HG02763 (cell line): ENCODE data around the gene LRRC47.

ENCODE experiments used
- ATAC-seq: cut with Tn5 transposase; IDR thresholded peaks from one replicate; pipeline ENCODE4 v1.9.1; 2021; ENCODE audit warnings: mild to moderate bottlenecking, moderate library complexity; ENCODE audit not compliant: unreplicated experiment

Gene LRRC47

DNA sequence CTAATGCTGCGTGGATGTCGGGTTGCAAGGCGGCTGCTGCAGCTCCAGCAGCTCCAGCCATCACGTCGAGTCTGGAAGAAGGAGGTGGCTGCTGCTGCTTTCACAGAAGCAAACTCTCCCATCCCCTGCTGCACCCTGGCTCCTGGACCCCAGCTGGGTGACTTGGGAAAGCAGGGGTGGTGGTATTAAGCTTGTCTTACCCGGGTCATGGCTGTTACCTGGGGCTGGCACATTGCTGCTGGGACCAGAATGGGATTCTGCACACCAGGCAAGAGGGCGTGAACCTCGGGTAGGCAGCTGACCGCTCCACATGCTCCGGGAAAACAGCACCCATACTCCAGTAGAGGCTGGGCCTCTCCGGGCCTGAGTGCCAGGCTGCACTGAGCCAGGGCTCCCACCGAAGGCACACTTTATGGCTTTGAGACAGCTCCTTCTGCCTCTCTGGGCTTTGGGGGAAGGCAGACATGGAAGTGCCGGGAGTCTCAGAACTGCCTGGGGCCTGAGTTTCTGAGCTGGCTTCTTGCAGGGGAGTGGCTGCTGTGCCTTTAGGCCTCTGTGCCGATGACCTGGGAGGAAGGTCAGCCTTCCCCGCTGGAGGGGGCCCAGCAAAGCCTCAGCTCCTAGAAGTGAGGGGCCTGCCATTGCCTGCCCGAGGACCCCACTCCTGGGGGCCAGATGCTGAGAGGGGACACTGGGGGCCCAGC, 22.6 kb downstream of the LRRC47 start:
- no peak for ATAC-seq

GRCh38 chr1:3772715-3773571, 23.4 kb downstream of the LRRC47 start, which contains the start of gene SMIM1:
Gene SMIM1, plus strand, starts transcription at chr1:3772749. Its CDS starts 2,625 bp downstream, at chr1:3775374.
- peak; percentile 8 for ATAC-seq

GRCh38 chr1:3772027-3772714, 24.1 kb downstream of the LRRC47 start:
- peak; percentile 49 for ATAC-seq

- ATAC-seq = no peak
Observed at GRCh38 chr1:3771108-3772026, 24.9 kb downstream of the LRRC47 start.

- ATAC-seq = no peak
Observed at GRCh38 chr1:3770047-3770765, 26.1 kb downstream of the LRRC47 start.

- no peak for ATAC-seq
Observed at GRCh38 chr1:3768811-3769390, 27.4 kb downstream of the LRRC47 start.

GRCh38 chr1:3767328-3767925, 28.9 kb downstream of the LRRC47 start:
- no peak for ATAC-seq

DNA sequence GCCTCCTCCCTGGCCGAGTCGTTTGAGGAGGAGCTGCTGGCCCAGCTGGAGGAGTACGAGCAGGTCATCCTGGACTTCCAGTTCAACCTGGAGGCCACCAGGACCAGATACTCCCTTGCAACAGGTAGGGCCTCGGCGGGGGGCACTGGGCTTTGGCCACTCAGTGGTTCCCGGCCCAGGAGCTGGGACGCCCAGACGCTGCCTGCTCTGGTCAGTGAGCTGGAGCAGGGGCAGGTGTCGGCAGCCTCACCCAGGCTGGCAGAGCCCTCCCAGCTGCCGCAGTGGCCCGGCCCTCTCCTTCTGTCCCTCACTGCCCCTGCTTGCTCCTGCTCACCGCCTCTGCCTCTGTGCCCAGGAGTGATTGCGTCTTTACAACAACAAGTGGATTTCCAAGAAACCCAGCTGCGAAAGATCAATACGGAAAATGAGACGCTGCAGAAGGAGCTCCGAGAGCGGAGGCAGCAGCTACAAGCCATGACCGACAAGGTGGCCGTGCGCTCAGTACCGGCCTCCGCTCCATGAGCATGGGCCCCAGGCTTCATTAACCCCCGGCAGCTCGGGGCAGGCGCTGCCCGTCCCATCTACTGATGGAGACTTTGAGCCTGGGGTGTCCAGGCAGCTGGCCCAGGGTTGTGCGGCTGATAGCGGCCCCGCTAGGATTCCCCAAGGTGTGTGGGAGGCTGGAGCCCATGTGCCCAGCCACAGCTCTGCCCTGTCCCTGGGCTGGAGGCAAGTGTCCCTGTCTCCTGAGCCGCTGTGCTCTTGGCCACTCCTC, 32.8 kb downstream of the LRRC47 start:
- ATAC-seq = no peak

DNA sequence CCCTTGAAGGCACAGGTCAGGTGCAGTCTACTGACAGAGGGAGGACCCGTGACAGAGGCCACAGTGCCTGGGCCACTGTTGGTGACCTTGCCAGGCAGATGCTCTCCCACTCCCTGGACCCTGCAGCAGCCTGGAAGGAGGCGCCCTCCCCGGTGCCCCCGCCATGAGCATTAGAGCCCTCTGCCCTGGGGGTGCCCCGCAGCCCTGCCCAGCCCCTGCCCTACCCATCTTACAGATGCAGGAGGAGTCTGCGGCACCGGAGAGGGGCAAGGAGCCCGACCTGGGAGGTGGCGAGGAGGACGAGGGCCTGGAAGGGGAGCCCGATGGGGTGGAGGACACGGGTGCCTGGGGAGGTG, 33.4 kb downstream of the LRRC47 start:
- no peak for ATAC-seq

DNA sequence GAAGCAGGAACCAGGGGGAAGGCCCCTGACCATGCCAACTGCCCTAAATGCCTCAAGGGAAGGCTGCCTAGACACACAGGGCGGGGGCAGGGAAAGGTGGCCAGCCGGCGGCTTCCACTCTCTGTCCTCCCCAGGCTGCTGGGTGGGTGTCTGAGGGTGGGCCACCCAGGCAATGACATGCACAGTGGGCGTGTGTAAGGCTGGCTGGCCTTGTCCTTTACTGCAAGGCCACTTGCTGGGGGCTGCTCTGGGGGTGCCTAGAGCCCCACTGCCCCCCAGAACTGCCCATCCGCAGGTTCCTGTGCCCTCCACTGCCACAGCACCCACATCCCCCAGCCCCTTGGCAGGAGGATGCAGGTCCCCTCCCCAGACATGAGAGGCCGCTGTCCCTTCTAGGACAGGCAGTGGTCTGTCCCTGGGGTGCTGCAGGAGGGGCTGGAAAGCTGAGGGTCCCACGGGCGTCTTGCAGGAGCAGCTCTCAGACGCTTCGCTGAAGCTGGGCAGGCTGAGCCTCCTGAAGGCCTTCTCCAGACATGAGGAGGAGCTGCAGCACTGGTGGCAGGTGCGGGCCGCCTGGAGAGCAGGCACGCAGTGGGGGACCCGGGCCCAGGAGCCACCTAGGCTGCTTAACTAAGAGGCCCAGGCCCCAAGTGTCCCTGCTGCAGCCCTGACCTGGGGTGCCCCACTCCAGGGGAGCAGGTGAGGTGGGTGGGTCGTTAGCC, 34.0 kb downstream of the LRRC47 start:
- ATAC-seq = no peak

DNA sequence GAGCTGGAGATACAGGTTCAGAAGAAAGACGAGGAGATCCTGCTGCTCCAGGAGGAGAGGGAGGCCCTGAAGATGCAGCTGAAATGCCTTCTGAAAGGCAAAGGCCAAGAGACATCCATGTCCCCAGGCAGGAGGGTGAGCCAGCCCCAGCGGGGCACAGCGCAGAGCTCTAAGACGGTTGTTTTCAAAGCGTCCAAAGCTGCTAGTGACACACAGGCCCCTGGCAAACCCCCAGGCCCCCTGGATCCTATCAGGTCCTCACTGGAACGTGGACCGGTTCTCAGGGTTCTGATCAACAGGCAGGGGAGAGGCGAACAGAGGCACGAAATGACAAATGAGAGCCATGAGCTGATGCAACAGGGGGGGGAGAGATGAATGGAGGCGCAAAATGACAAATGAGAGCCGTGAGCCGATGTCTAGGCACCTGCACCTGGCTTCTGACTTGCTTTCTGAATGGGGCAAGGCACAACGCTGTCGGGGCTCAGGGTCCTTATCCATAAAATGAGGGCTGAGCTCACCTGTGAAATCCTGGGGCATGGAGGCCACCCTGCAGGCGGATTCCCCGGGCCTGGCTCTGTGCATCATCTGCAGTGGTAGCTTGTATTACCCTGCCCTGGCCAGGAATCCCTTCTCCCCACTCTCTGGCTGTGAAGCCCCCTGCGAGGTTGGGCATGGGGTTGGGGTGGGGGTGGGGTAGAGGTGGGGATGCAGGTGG, 34.8 kb downstream of the LRRC47 start:
- no peak for ATAC-seq

GRCh38 chr1:3759796-3760195, 36.5 kb downstream of the LRRC47 start:
- ATAC-seq = no peak

DNA sequence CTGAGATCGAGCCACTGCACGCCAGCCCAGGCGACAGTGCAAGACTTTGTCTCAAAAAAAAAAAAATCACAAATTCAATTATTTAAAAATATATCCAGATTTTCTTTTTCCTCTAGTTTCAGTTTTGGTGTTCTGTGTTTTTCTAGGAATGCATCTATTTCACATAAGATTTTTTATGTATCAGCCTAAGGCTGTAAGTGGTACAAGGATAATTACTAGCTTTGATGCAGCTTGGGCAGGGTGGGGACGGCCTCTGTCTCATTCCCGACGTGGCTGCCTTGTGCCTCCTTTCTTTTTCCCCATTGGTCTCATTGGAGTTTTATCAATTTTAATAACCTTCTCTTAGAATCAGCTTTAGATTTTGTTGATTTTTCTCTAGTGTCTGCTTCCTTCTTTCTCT, 37.1 kb downstream of the LRRC47 start:
- no peak for ATAC-seq

- ATAC-seq = no peak
Observed at GRCh38 chr1:3756394-3756793, 39.9 kb downstream of the LRRC47 start.

GRCh38 chr1:3753656-3754454, 42.4 kb downstream of the LRRC47 start:
- no peak for ATAC-seq

GRCh38 chr1:3752400-3752945, 43.8 kb downstream of the LRRC47 start, which contains the start of gene CCDC27:
Gene CCDC27, plus strand, starts transcription at chr1:3752450. Its CDS starts 32 bp downstream, at chr1:3752482.
- no peak for ATAC-seq
